GM12878 (cell line): Measurements from ENCODE around the gene BARD1. TPM values are rescaled to one million over a fixed set of nuclear protein-coding genes. Genes with fewer than 3 reads are reported as not detected.

Source experiments
- ATAC-seq: fragments of 200-7000 bp; cut with Tn5 transposase; 3 replicates; pipeline ENCODE4 v1.9.1; 2020; ENCODE audit warnings: mild to moderate bottlenecking, moderate library complexity
- BruUV-seq: library from RNA; stranded (reverse); fragments of 400-500 nt; replicated peaks from 2 replicates; lab custom pipeline; 2021; lab: Mats Ljungman, UMichigan
- CTCF ChIA-PET: fragments of 300-600 bp; sonication (Branson Sonifier 250); formaldehyde crosslinking; extraction: SDS; loops from one replicate; lab custom pipeline; 2021; ENCODE audit warnings: inconsistent platforms; lab: Yijun Ruan, JAX
- POLR2A ChIA-PET: fragments of 350-600 bp; formaldehyde crosslinking; extraction: SDS; loops from one replicate; lab custom pipeline; 2021; ENCODE audit warnings: inconsistent platforms; lab: Charles Lee
- RAD21 ChIA-PET: fragments of 300-600 bp; sonication (Branson Sonifier 250); formaldehyde crosslinking; loops from one replicate; lab custom pipeline; 2023; ENCODE audit warnings: antibody characterized with exemption; ENCODE audit not compliant: unreplicated experiment; lab: Charles Lee
- SMC1A ChIA-PET: fragments of 300-600 bp; sonication (Branson Sonifier 250); formaldehyde crosslinking; loops from one replicate; lab custom pipeline; 2023; ENCODE audit not compliant: unreplicated experiment, uncharacterized antibody; lab: Charles Lee
- DNase-seq: peaks from one replicate; pipeline ENCODE4 v3.0.0-alpha.2; 2011; ENCODE audit warnings: low read depth, low spot score
- FAIRE-seq: peaks from 3 replicates; lab custom pipeline; 2011; peaks lifted over from hg19 to GRCh38; lab: Jason Lieb, UNC
- H2AFZ ChIP-seq: 2 replicates; pipeline ENCODE4 v1.6.0; 2011; ENCODE audit warnings: low read depth, low read length, control low read depth; ENCODE audit not compliant: control insufficient read depth
- H3K27ac ChIP-seq: 2 replicates; pipeline ENCODE4 v1.5.1; 2011; ENCODE audit warnings: control low read depth; ENCODE audit not compliant: control insufficient read depth, insufficient read depth
- H3K27me3 ChIP-seq, 2 experiments: replicated peaks in 1 of 2; 2 replicates each; pipeline versions ENCODE4 v1.6.0 to v1.6.1; 2011; ENCODE audit warnings: low read length in 1 of 2; ENCODE audit not compliant: control insufficient read depth in 2 of 2, insufficient read depth in 2 of 2
- H3K36me3 ChIP-seq, 2 experiments: 2 replicates each; pipeline ENCODE4 v1.5.1; 2011; ENCODE audit warnings: low read length in 1 of 2; ENCODE audit not compliant: control insufficient read depth in 2 of 2, insufficient read depth in 2 of 2
- H3K4me1 ChIP-seq: 2 replicates; pipeline ENCODE4 v1.6.1; 2011; ENCODE audit warnings: mild to moderate bottlenecking, low read length, moderate library complexity, mixed read lengths; ENCODE audit not compliant: control insufficient read depth, insufficient read depth
- H3K4me2 ChIP-seq: 2 replicates; pipeline ENCODE4 v1.6.0; 2011; ENCODE audit warnings: control low read depth; ENCODE audit not compliant: control insufficient read depth, insufficient read depth
- H3K4me3 ChIP-seq: fragments of 200-600 bp; sonication (generic); 2 replicates; pipeline ENCODE4 v1.5.1; 2016
- H3K79me2 ChIP-seq: 2 replicates; pipeline ENCODE4 v1.6.0; 2011; ENCODE audit warnings: low read length; ENCODE audit not compliant: control insufficient read depth, insufficient read depth
- H3K9ac ChIP-seq: 2 replicates; pipeline ENCODE4 v1.8.0; 2011; ENCODE audit warnings: low read length, control low read depth, mixed read lengths; ENCODE audit not compliant: control insufficient read depth, insufficient read depth
- H3K9me3 ChIP-seq: replicated peaks from 3 replicates; pipeline ENCODE4 v1.5.1; 2011; ENCODE audit warnings: mild to moderate bottlenecking, low read length; ENCODE audit not compliant: control insufficient read depth, insufficient read depth
- H4K20me1 ChIP-seq: 2 replicates; pipeline ENCODE4 v1.6.0; 2011; ENCODE audit not compliant: control insufficient read depth, insufficient read depth
- BCL3 ChIP-seq: IDR thresholded peaks from 2 replicates; pipeline ENCODE4 v1.6.1; 2011; ENCODE audit warnings: borderline replicate concordance, low read depth, mild to moderate bottlenecking, moderate library complexity, low read length; ENCODE audit not compliant: insufficient read depth, poor library complexity, severe bottlenecking
- KLF5 ChIP-seq: fragments of 450-650 bp; IDR thresholded peaks from 2 replicates; pipeline ENCODE4 v1.6.1; 2014; ENCODE audit warnings: mild to moderate bottlenecking; ENCODE audit not compliant: partially characterized antibody
- MYB ChIP-seq: fragments of 150-350 bp; IDR thresholded peaks from 2 replicates; pipeline ENCODE4 v1.6.1; 2014; ENCODE audit warnings: mild to moderate bottlenecking, low read depth, low read length, borderline replicate concordance
- POU2F2 ChIP-seq: IDR thresholded peaks from 3 replicates; pipeline ENCODE4 v1.6.1; 2011; ENCODE audit warnings: low read depth, mild to moderate bottlenecking, low read length, borderline replicate concordance
- SIN3A ChIP-seq: IDR thresholded peaks from 2 replicates; pipeline ENCODE4 v1.6.1; 2012; ENCODE audit warnings: low read depth, low read length, improper control_type of control experiment
- SPI1 ChIP-seq: IDR thresholded peaks from 2 replicates; pipeline ENCODE4 v1.6.1; 2011; ENCODE audit warnings: low read depth, mild to moderate bottlenecking, low read length, moderate library complexity, borderline replicate concordance; ENCODE audit not compliant: insufficient read depth
- TCF7 ChIP-seq: IDR thresholded peaks from 2 replicates; pipeline ENCODE4 v1.6.1; 2014; ENCODE audit warnings: antibody characterized with exemption, borderline replicate concordance
- ZNF207 ChIP-seq: fragments of 450-650 bp; IDR thresholded peaks from 2 replicates; pipeline ENCODE4 v1.6.1; 2014; ENCODE audit warnings: antibody characterized with exemption, mild to moderate bottlenecking, borderline replicate concordance
- WGBS: methylation state at CpG from one replicate; pipeline ENCODE4 v1.1.6; 2016; ENCODE audit warnings: low lambda C conversion rate; ENCODE audit not compliant: insufficient replicate concordance, insufficient coverage; ENCODE audit errors: missing lambda C conversion rate; 5-methylcytosine and 5-hydroxymethylcytosine counted together
- in situ Hi-C: fragments of 300-500 bp; cut with MboI; formaldehyde crosslinking; loops from 9 replicates; pipeline ENCODE4 v1.14.3; 2018; ENCODE audit warnings: mixed read lengths
- intact Hi-C: fragments of 100-400 bp; cut with micrococcal nuclease; formaldehyde crosslinking; loops from one replicate; pipeline ENCODE4 v1.14.2; 2022; ENCODE audit not compliant: unreplicated experiment
- polyA plus RNA-seq, 11 experiments: library from polyadenylated mRNA; depleted of rRNA in 4 of 11; unstranded in 6 of 11; stranded (reverse) in 5 of 11; fragments of >200 nt; fragmentation: Nextera tagmentation in 4 of 11; fragmentation: Illumina TruSeq in 1 of 11; extraction: Ambion mirVana in 4 of 11; extraction: Trizol in 1 of 11; gene quantifications; 1 replicate in 1 of 11; 2 replicates in 10 of 11; pipeline versions ENCODE4 v1.2.1 to v1.2.3, GENCODE V29; 2011 to 2016; ENCODE audit warnings: inconsistent platforms in 2 of 11, missing spikeins in 2 of 11, low read depth in 1 of 11
- total RNA-seq, 4 experiments: library from RNA; depleted of rRNA in 3 of 4; stranded (reverse); fragments of >200 nt in 3 of 4; fragmentation: Illumina TruSeq in 1 of 4; extraction: Trizol in 1 of 4; gene quantifications; 2 replicates each; pipeline versions ENCODE4 v1.2.1 to v1.2.3, GENCODE V29; 2013 to 2021

The BARD1 gene
- total and polyA plus RNA-seq, 10 of the 15 experiments (the other 5 are each of a cell fraction or from before 2014, with no cell fraction given), result 15.3 to 45.7 (median 31.6) TPM

- TF ChIP-seq BCL3, result no peak
- TF ChIP-seq MYB, result no peak
- TF ChIP-seq POU2F2, result no peak
- no peak for TF ChIP-seq SIN3A
- no peak for TF ChIP-seq ZNF207
Observed at GRCh38 chr2:214816008-214816533, 6.6 kb upstream of the BARD1 start (continued).

DNA sequence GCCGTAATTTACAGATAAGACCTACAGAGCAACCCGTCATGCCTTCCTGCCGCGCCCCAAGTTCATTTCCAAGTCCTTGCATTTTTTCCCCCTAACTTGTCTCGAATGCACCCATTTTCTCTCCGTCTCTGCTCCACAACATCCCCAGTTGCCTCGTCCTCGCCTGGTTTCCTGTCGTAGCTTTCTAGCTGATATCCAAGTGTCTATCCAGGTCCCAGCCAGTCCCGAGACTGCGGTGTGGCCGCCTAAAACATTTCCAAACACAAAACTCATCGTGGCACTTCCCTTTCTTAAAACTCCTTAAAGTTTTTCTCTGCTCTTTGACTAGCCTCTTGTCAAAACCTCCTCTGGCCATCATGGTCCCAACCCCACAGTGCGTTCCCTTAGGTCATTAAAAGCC lies 1.2 kb upstream of the BARD1 start:
- TF ChIP-seq SPI1 (peak; percentile 21; the same call in 1 of the 2 replicates), KLF5 (no peak), TCF7 (no peak)
- CTCF ChIA-PET, result interaction anchor here (0.9 to 1.1 kb wide), 2 partner anchors 20 to 74 kb away, joined by 3 read pairs; no protein-coding TSS in a partner anchor
- peak overlapping the region; percentile 72 for H3K27ac ChIP-seq
- BruUV-seq, result no TSS peak
- H2AFZ ChIP-seq, result peak overlapping the region; percentile 69
- no peak for ATAC-seq
- no peak for DNase-seq
- peak overlapping the region; percentile 84 for H3K4me2 ChIP-seq
- peak overlapping the region; percentile 73 for H3K9ac ChIP-seq
- peaks cover 42% of the 10 kb centered on the region for H3K79me2 ChIP-seq
- POLR2A ChIA-PET, result interaction anchor here (0.9 to 4.0 kb wide), 3 partner anchors 8 to 73 kb away, joined by 5 to 22 read pairs (median 18); no protein-coding TSS in a partner anchor
- peak overlapping the region; percentile 81 for H3K4me3 ChIP-seq
- SMC1A ChIA-PET, result interaction anchor here (0.5 to 4.0 kb wide), 19 partner anchors 8 to 1201 kb away, joined by 3 to 41 read pairs (median 3); no protein-coding TSS in a partner anchor
- no peak for FAIRE-seq
- no peaks in the 10 kb centered on the region for H3K36me3 ChIP-seq
- WGBS, result 51% methylated on average over 14 of the region's 14 CpGs
- intact Hi-C loops, result no loop called here
- RAD21 ChIA-PET, result interaction anchor here (0.6 to 7.6 kb wide), 4 partner anchors 20 to 488 kb away, joined by 3 to 59 read pairs (median 10); no protein-coding TSS in a partner anchor
- H4K20me1 ChIP-seq, result no peaks in the 10 kb centered on the region
- no peaks in the 10 kb centered on the region for H3K9me3 ChIP-seq
- 0 out of 2 replicates have a peak, but pooled peaks cover 5% of the 10 kb centered on the region for H3K4me1 ChIP-seq
- H3K27me3 ChIP-seq, result no peaks in the 10 kb centered on the region
- in situ Hi-C loops, result no loop called here
